HCT116 (cell line): Measurements from ENCODE around the gene IRAK2. TPM values are rescaled to one million over a fixed set of nuclear protein-coding genes. Genes with fewer than 3 reads are reported as not detected.
A peak's percentile ranks its signal among the peaks of the same experiment; 100 is the strongest.

Experiments
- ATAC-seq: fragments of 200-7000 bp; cut with Tn5 transposase; 2 replicates; pipeline ENCODE4 v1.9.1; 2020; ENCODE audit warnings: mild to moderate bottlenecking, moderate library complexity
- BruUV-seq: library from RNA; stranded (reverse); fragments of 400-500 nt; replicated peaks from 2 replicates; lab custom pipeline; 2021; lab: Mats Ljungman, UMichigan
- CTCF ChIA-PET: fragments of 300-600 bp; sonication (Branson Sonifier 250); formaldehyde crosslinking; loops from one replicate; lab custom pipeline; 2021; ENCODE audit warnings: antibody characterized with exemption; lab: Charles Lee
- POLR2A ChIA-PET: fragments of 300-600, 350-600 bp; sonication (Branson Sonifier 250); formaldehyde crosslinking; loops from one replicate; lab custom pipeline; 2021; ENCODE audit warnings: antibody characterized with exemption; lab: Charles Lee
- RAD21 ChIA-PET, 2 experiments: fragments of 300-600 bp; sonication (Branson Sonifier 250); formaldehyde crosslinking; loops; one replicate each; lab custom pipeline; 2023; ENCODE audit warnings: low total read pairs in 2 of 2; ENCODE audit not compliant: uncharacterized antibody in 2 of 2, unreplicated experiment in 2 of 2, low non-redundant PET in 1 of 2; lab: Charles Lee
- DNase-seq: peaks from one replicate; pipeline ENCODE4 v3.0.0-alpha.2; 2010; ENCODE audit warnings: low read depth, low spot score
- H2AFZ ChIP-seq: fragments of 200-600 bp; shearing (Covaris generic), sonication (generic); 2 replicates; pipeline ENCODE4 v1.6.1; 2017; ENCODE audit warnings: low read depth, mixed run types, mixed read lengths, antibody characterized with exemption, low read length; ENCODE audit not compliant: poor library complexity, severe bottlenecking
- H3K27ac ChIP-seq: 2 replicates; pipeline ENCODE4 v1.5.1; 2012; ENCODE audit warnings: low read depth, low read length
- H3K27me3 ChIP-seq: fragments of 200-600 bp; sonication (generic); 2 replicates; pipeline ENCODE4 v1.6.1; 2016; ENCODE audit warnings: mixed run types, low read length, mixed read lengths; ENCODE audit not compliant: insufficient read depth
- H3K36me3 ChIP-seq, 2 experiments: fragments of 200-500 bp in 1 of 2; fragments of 200-600 bp in 1 of 2; sonication (Bioruptor generic) in 1 of 2; sonication (generic) in 1 of 2; 2 replicates each; pipeline versions ENCODE4 v1.5.1 to v1.6.1; 2014 to 2016; ENCODE audit warnings: low read length in 2 of 2, inconsistent platforms in 1 of 2, mixed read lengths in 1 of 2, mixed run types in 1 of 2; ENCODE audit not compliant: insufficient read depth in 2 of 2, control insufficient read depth in 1 of 2
- H3K4me1 ChIP-seq, 2 experiments: fragments of 200-600 bp in 1 of 2; sonication (generic) in 1 of 2; 2 replicates each; pipeline versions ENCODE4 v1.5.1 to v1.6.1; 2012 to 2017; ENCODE audit warnings: low read length in 2 of 2, inconsistent platforms in 1 of 2, mild to moderate bottlenecking in 1 of 2, mixed read lengths in 1 of 2, mixed run types in 1 of 2, moderate library complexity in 1 of 2; ENCODE audit not compliant: insufficient read depth in 2 of 2, control insufficient read depth in 1 of 2
- H3K4me2 ChIP-seq: fragments of 200-600 bp; sonication (generic); 2 replicates; pipeline ENCODE4 v1.6.1; 2017; ENCODE audit warnings: mixed run types, low read length, mixed read lengths
- H3K4me3 ChIP-seq, 2 experiments: fragments of 200-600 bp in 1 of 2; sonication (generic) in 1 of 2; replicated peaks in 1 of 2; 2 replicates each; pipeline ENCODE4 v1.5.1; 2011 to 2016; ENCODE audit warnings: low read length in 2 of 2, control low read depth in 1 of 2, low read depth in 1 of 2, mild to moderate bottlenecking in 1 of 2, mixed read lengths in 1 of 2, mixed run types in 1 of 2
- H3K79me2 ChIP-seq: fragments of 200-600 bp; sonication (generic); 2 replicates; pipeline ENCODE4 v1.6.1; 2017; ENCODE audit warnings: mild to moderate bottlenecking, mixed run types, low read length, moderate library complexity, mixed read lengths; ENCODE audit not compliant: insufficient read depth
- H3K9ac ChIP-seq: fragments of 200-600 bp; sonication (generic); 2 replicates; pipeline ENCODE4 v1.6.1; 2016; ENCODE audit warnings: low read length, mixed read lengths
- H3K9me2 ChIP-seq: fragments of 200-600 bp; sonication (generic), shearing (Covaris generic); 2 replicates; pipeline ENCODE4 v1.6.1; 2017; ENCODE audit warnings: mixed run types, mild to moderate bottlenecking, moderate library complexity; ENCODE audit not compliant: insufficient read depth
- H3K9me3 ChIP-seq, 2 experiments: fragments of 200-500 bp in 1 of 2; fragments of 200-600 bp in 1 of 2; sonication (Bioruptor generic) in 1 of 2; sonication (generic) in 1 of 2; 2 replicates each; pipeline ENCODE4 v1.6.1; 2014 to 2017; ENCODE audit warnings: low read length in 2 of 2, mixed read lengths in 2 of 2, inconsistent platforms in 1 of 2, low read depth in 1 of 2, mild to moderate bottlenecking in 1 of 2, mixed run types in 1 of 2, moderate library complexity in 1 of 2; ENCODE audit not compliant: control insufficient read depth in 1 of 2, insufficient read depth in 1 of 2
- H4K20me1 ChIP-seq: fragments of 200-600 bp; sonication (generic), shearing (Covaris generic); 2 replicates; pipeline ENCODE4 v1.6.1; 2017; ENCODE audit warnings: mixed run types, mild to moderate bottlenecking, moderate library complexity; ENCODE audit not compliant: insufficient read depth
- CBX3 ChIP-seq: IDR thresholded peaks from 2 replicates; pipeline ENCODE4 v1.6.1; 2012; ENCODE audit warnings: low read depth
- CEBPB ChIP-seq: IDR thresholded peaks from 2 replicates; pipeline ENCODE4 v1.6.1; 2012; ENCODE audit warnings: low read depth
- CTCF ChIP-seq, 3 experiments: fragments of 200-600 bp in 1 of 3; sonication (generic) in 1 of 3; IDR thresholded peaks in 2 of 3; conservative IDR thresholded peaks in 1 of 3; 2 replicates each; pipeline ENCODE4 v1.5.1; 2012 to 2017; ENCODE audit warnings: low read depth in 2 of 3, low read length in 2 of 3, antibody characterized with exemption in 1 of 3, borderline replicate concordance in 1 of 3, control low read depth in 1 of 3, mild to moderate bottlenecking in 1 of 3, mixed read lengths in 1 of 3, mixed run types in 1 of 3, moderate library complexity in 1 of 3; ENCODE audit not compliant: insufficient read depth in 1 of 3
- EGR1 ChIP-seq: IDR thresholded peaks from 2 replicates; pipeline ENCODE4 v1.6.1; 2012; ENCODE audit warnings: low read depth
- JUND ChIP-seq: IDR thresholded peaks from 2 replicates; pipeline ENCODE4 v1.6.1; 2012
- POLR2A ChIP-seq: IDR thresholded peaks from 2 replicates; pipeline ENCODE4 v1.7.0; 2011; ENCODE audit warnings: borderline replicate concordance; ENCODE audit not compliant: insufficient read depth, insufficient read length; ENCODE audit errors: extremely low read depth
- POLR2AphosphoS5 ChIP-seq: IDR thresholded peaks from 2 replicates; pipeline ENCODE4 v1.6.1; 2011; ENCODE audit warnings: mild to moderate bottlenecking, low read depth, low read length, moderate library complexity
- RAD21 ChIP-seq: IDR thresholded peaks from 2 replicates; pipeline ENCODE4 v1.6.1; 2012; ENCODE audit warnings: low read depth, mild to moderate bottlenecking
- SIN3A ChIP-seq: IDR thresholded peaks from 2 replicates; pipeline ENCODE4 v1.6.1; 2012; ENCODE audit warnings: low read depth
- SP1 ChIP-seq: IDR thresholded peaks from 2 replicates; pipeline ENCODE4 v1.6.1; 2012; ENCODE audit warnings: low read depth
- SRF ChIP-seq: IDR thresholded peaks from 2 replicates; pipeline ENCODE4 v1.6.1; 2012; ENCODE audit warnings: low read depth
- TCF7L2 ChIP-seq: IDR thresholded peaks from 2 replicates; pipeline ENCODE4 v1.7.0; 2011; ENCODE audit warnings: borderline replicate concordance, inconsistent platforms; ENCODE audit not compliant: insufficient read depth, insufficient read length; ENCODE audit errors: extremely low read depth
- YY1 ChIP-seq: IDR thresholded peaks from 2 replicates; pipeline ENCODE4 v1.6.1; 2011; ENCODE audit warnings: low read length, low read depth, moderate library complexity, mild to moderate bottlenecking; ENCODE audit not compliant: insufficient replicate concordance; ENCODE audit errors: extremely low read depth
- ZFX ChIP-seq: fragments of 450-650 bp; IDR thresholded peaks from 2 replicates; pipeline ENCODE4 v1.6.1; 2017
- ZNF274 ChIP-seq: fragments of 200-500 bp; sonication (Bioruptor generic); IDR thresholded peaks from 2 replicates; pipeline ENCODE4 v1.6.1; 2014; ENCODE audit warnings: mild to moderate bottlenecking, low read depth, low read length, inconsistent platforms
- intact Hi-C: fragments of 100-400 bp; cut with micrococcal nuclease; formaldehyde crosslinking; loops from 2 replicates; pipeline ENCODE4 v1.10.0; 2022
- total RNA-seq: library from RNA; stranded (reverse); gene quantifications from one replicate; pipeline ENCODE4 v1.2.1, GENCODE V29; 2021; ENCODE audit not compliant: unreplicated experiment
- TF ChIP-seq, protein P1 (sequence below): IDR thresholded peaks from 2 replicates; pipeline ENCODE4 v1.6.1; 2012
- TF ChIP-seq, protein P2 (sequence below): IDR thresholded peaks from 2 replicates; pipeline ENCODE4 v1.6.1; 2012

Gene IRAK2
- total RNA-seq, 1 experiment from 2014 or later, result 3.6 TPM

- no peak for TF ChIP-seq YY1
Measured at GRCh38 chr3:10198226-10198625, 33.5 kb downstream of the IRAK2 start (continued).

GRCh38 chr3:10198761-10199649, 34.3 kb downstream of the IRAK2 start:
- H3K4me3 ChIP-seq, result no peak overlapping the region
- DNase-seq (no peak), ATAC-seq (peak; percentile 46; the same call in 1 of the 2 replicates)
- H2AFZ ChIP-seq, result no peak overlapping the region
- intact Hi-C loops, result no loop called here
- no peaks in the 10 kb centered on the region for H3K27me3 ChIP-seq
- CTCF ChIA-PET, result no interaction called here
- no peaks in the 10 kb centered on the region for H4K20me1 ChIP-seq
- H3K4me2 ChIP-seq, result peak overlapping the region; percentile 32
- H3K9ac ChIP-seq, result 0 out of 2 replicates have a peak overlapping the region, but pooled peaks have one; percentile 5
- peaks cover 17 to 32% of the 10 kb centered on the region in 2 experiments for H3K4me1 ChIP-seq
- H3K27ac ChIP-seq, result no peak overlapping the region
- POLR2A ChIA-PET, result no interaction called here
- H3K79me2 ChIP-seq, result no peaks in the 10 kb centered on the region
- H3K9me2 ChIP-seq, result no peaks in the 10 kb centered on the region
- TF ChIP-seq EGR1 (no peak), CBX3 (no peak), CEBPB (no peak), POLR2A (no peak), ZFX (no peak), SP1 (no peak), JUND (no peak), SRF (no peak), YY1 (no peak), RAD21 (no peak), ZNF274 (no peak), SIN3A (no peak), CTCF (IDR thresholded peaks at IDR 0.05 in 2 of 3, conservative IDR thresholded peaks at IDR 0.05 in 1 of 3; ENCODE audit: borderline replicate concordance in 1 of 3, insufficient read depth in 1 of 3, low read depth in 2 of 3, low read length in 2 of 3) (no peak), TCF7L2 (no peak), POLR2AphosphoS5 (no peak)
- TF ChIP-seq, protein P1, sequence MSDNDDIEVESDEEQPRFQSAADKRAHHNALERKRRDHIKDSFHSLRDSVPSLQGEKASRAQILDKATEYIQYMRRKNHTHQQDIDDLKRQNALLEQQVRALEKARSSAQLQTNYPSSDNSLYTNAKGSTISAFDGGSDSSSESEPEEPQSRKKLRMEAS, result no peak
- TF ChIP-seq, protein P2, sequence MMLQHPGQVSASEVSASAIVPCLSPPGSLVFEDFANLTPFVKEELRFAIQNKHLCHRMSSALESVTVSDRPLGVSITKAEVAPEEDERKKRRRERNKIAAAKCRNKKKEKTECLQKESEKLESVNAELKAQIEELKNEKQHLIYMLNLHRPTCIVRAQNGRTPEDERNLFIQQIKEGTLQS, result no peak
- TF ChIP-seq, all 23 proteins: peak for 0
- BruUV-seq, result no TSS peak
- RAD21 ChIA-PET, result no interaction called here
- Histone ChIP-seq H3K36me3 (no peaks in the 10 kb centered on the region), H3K9me3 (no peaks in the 10 kb centered on the region)
